GM12875 (cell line): ENCODE data around the gene BRD8.

ENCODE experiments used
- H3K4me3 ChIP-seq: one replicate; pipeline ENCODE4 v1.5.1; 2011; ENCODE audit warnings: low read depth, low read length, control low read depth
- CTCF ChIP-seq: IDR thresholded peaks from 2 replicates; pipeline ENCODE4 v1.5.1; 2011; ENCODE audit warnings: low read depth, mild to moderate bottlenecking, control low read depth, inconsistent platforms, low read length, moderate library complexity, borderline replicate concordance; ENCODE audit not compliant: insufficient read depth

BRD8 gene

DNA sequence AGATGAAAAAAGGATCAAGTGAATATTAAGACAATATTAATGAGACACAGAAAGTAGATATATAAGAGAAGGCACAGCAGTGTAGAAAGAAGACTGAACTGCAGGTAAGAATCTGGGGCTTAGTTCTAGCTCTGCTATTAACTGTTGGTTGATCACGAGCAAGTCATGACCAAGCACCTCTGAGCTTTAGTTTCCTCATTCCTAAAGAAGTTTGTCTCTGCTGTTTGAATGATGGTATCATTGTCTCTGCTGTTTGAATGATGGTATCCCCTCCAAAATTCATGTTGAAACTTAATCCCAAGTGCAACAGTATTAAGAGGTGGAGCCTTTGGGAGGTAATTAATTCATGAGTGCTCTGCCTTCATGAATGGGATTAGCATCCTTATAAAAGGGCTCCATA, 36.7 kb downstream of the BRD8 start:
- no peak for TF ChIP-seq CTCF
- no peak overlapping the region for H3K4me3 ChIP-seq

GRCh38 chr5:138140268-138140667, 38.2 kb downstream of the BRD8 start:
- no peak for TF ChIP-seq CTCF
- no peak overlapping the region for H3K4me3 ChIP-seq

DNA sequence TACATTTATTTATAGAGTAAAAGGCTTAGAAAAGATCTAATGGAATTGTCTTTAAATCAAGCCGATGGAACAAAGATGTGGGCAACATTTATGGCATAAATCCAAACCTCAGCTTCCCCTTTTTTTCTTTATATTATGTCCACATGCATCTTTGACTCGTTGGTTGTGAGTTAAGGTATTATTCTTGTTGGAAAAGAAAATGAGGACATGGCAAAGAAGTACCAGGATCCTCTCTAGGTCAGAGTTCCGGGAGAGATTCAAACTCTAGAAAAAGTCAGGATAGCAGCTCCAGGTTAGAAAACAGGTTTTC, 38.7 kb downstream of the BRD8 start:
- TF ChIP-seq CTCF, result no peak
- H3K4me3 ChIP-seq, result no peak overlapping the region

DNA sequence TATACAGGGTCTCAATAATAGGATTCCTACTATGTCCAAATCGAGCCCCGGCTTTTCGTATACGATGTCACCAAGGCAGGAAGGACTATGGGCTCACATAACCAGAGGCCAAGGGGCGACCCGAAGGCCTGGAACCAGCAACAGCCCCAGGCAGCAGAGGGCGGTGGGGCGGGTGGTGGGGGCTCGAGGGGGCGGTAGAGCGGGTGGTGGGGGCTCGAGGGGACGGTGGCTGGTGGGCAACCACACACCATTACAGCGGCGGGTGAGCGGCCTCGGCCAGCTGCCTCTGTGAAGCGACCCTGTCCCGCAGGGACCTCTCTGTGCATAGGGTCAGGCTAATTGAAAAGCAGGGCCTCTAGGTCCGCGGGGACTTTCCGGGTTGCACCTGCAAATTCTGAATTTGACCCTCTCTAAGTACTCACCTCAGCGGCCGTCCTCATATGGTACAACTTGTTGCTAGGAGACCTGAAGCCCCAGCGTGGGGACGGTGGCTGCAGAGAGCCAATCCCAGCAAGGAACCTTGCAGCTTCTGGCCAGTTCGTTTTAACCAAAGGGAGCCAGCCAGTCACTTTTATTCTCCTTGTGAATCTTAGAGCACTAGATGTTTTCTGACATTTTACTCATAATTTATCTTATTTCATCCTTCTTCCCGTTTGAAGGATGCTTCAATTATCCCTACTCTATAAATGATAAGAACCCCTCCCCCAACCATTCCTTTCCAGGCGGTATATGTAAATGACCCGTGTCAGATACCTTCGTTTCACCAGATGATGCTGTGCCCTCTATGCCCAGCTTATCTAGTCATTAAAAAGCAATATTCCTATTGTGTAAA, 39.3 kb downstream of the BRD8 start, which contains the start of gene NME5:
Gene NME5 (minus strand): TSS at position 480 of the 832 bp plus-strand sequence. CDS start 648 bp downstream, outside the sequence.
- TF ChIP-seq CTCF, result no peak
- H3K4me3 ChIP-seq, result peak within 1 kb of the TSS; percentile 43

DNA sequence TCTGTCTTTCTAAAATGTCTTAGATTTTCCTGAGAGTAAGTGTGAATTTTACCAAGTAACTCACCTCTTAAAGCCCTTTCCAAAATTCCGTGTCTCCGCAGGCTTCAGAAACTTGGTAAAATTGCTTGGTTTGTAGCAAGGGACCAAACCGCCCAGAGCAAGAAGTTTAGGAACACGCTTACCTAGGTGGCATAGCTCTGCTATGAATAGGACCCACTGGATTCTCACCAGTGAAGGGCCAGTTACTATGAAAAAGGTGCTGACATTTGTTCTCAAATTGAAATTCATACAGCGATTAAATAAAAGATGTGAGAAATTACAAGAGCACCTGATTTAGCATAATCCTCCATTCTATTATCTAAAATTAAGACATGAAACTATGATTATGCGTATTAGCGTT, 45.9 kb downstream of the BRD8 start:
- H3K4me3 ChIP-seq, result peak overlapping the region; percentile 19
- no peak for TF ChIP-seq CTCF

- TF ChIP-seq CTCF, result no peak
Measured at GRCh38 chr5:138129347-138129746, 49.1 kb downstream of the BRD8 start.

DNA sequence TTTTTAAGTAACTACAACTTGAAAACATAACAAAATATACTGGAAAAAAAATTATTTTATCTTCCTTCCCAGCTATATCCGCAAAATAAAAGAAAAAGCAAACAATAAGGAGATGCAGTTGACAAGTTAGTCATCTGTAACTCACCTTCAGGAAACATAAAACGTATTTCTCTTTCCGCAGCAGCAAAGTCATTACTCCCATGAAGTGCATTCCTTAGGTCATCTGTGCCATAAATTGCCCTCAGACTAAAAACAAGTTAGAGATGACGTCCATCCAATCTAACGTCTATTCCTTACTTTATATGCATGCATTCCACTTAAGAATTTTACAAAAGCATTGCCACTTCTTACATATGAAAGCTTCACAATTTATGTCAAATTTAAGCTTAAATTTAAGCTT, 50.1 kb downstream of the BRD8 start:
- TF ChIP-seq CTCF, result no peak
- H3K4me3 ChIP-seq, result no peak overlapping the region

More at GRCh38 chr5:138129347-138129746, 49.1 kb downstream of the BRD8 start:
- no peak overlapping the region for H3K4me3 ChIP-seq
